Subcutaneous adipose tissue (tissue), 4 donors: Measurements from ENCODE around the gene DNAAF8. TPM values are rescaled to one million over a fixed set of nuclear protein-coding genes. Genes with fewer than 3 reads are reported as not detected.

Experiments used
- CTCF ChIP-seq: fragments of 450-650 bp; IDR thresholded peaks from one replicate; pipeline ENCODE4 v1.5.1; 2016; ENCODE audit warnings: low read depth, mild to moderate bottlenecking, control low read depth, antibody characterized with exemption, moderate library complexity
- total RNA-seq, 4 donors: library from RNA; depleted of rRNA; stranded (reverse); fragments of >200 nt; gene quantifications; one replicate each; pipeline ENCODE4 v1.1.0, GENCODE V29; 2016

The DNAAF8 gene
- total RNA-seq, 4 donors from 2014 or later, result 0.44 to 1.6 (median 0.91) TPM

GRCh38 chr16:4696905-4697847 lies 37.2 kb upstream of the DNAAF8 start:
- TF ChIP-seq CTCF, result no peak

- no peak for TF ChIP-seq CTCF
These were observed 36.5 kb upstream of the DNAAF8 start for GRCh38 chr16:4697848-4698291.

DNA sequence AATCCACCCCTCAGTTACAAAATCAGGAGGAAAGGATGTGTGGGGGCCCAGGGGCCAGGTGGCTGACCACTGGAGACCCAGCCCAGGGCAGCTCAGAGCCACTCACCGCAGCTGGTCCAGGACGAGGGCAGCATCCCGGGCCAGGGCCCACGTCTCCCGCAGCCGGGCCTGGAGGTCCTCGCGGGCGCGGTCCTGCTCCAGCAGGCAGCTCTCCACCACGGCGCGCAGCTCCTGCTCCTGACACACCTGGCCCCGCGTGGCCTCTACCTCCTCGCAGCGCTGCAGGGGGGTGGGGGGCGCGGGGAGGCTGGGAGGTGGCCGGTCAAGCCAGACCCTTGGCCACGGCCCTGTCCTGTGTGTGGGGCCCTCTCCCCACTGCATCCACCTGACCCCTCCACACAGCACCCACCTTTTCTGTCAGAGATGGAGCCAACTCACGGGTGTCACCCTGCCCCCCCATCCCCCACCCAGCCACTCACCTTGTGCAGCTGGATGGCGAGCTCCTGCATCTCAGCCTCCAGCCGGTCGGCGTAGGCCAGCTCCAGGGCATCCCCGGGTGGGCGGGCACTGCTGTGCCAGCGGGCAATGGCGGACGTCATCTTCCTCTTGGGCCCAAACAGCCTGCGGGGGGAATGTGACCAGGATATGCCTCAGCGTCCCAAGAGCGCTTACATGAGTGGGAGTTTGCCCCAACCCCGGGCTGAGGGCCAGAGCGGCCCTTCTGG lies 35.9 kb upstream of the DNAAF8 start:
- TF ChIP-seq CTCF, result no peak

DNA sequence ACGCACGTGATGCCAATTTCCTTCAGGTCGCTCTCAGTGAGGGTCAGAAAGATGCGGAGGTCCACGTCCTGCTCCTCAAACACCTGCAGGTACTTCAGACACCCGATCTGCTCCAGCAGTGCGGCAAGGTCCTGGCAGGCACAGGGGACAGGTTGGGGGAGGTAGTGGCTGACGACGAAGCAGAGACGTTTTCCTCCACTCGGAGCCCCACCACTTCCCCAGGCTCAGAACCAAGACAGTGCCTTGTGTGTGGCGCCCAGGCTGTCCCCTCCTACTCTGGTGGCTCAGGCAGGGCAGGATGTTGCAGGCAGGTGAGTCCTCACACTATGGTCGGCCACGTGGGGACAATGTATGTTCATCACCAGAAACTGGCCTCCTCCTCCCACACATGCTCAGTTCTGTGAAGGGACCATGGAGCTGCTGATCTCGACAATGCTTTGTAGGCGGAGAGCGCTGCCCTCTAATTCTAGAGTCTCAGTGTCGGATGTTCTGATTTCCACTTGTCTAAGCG lies 35.2 kb upstream of the DNAAF8 start:
- no peak for TF ChIP-seq CTCF

DNA sequence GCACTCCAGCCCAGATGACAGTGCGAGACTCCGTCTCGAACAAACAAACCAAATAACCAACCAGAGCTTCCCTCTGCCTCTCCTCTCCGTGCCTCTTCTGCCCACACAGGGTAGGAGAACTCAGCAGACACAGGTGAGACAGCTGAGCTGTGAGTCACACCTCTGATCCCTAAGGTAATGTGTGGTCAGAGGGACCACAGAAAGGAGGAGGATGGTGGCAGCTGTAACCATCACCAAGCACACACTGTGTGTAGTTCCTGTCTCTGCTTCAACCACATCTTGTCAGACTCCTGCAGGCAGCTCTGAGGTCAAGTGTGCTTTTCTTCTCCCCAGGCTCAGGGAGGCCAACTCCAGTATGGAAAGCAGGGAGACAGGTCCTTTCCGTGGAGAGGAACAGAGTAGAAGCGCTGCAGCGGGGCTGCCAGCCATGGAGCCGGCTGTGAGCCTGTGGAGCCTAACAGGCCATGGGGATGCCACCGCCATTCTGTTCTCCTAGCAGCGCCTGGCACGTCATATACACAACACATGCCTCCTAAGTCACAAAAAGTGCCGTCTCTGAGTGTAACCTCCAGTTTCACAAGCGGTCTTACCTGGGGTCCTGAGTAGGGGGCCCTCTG lies 33.8 kb upstream of the DNAAF8 start:
- no peak for TF ChIP-seq CTCF

GRCh38 chr16:4700997-4701743 lies 33.2 kb upstream of the DNAAF8 start:
- TF ChIP-seq CTCF, result no peak
